Uterus (tissue), 2 donors: ENCODE results near the gene B3GALT5.

ENCODE experiments used
- POLR2A ChIP-seq, 2 donors: fragments of 450-650 bp; IDR thresholded peaks; one replicate each; pipeline ENCODE4 v1.6.1; 2016; ENCODE audit warnings: antibody characterized with exemption in 2 of 2, mild to moderate bottlenecking in 1 of 2, moderate library complexity in 1 of 2
- TF ChIP-seq, protein P1 (sequence below), 4 experiments: fragments of 200-600 bp in 2 of 4; fragments of 450-650 bp in 2 of 4; sonication (generic) in 2 of 4; IDR thresholded peaks; one replicate each; pipeline ENCODE4 v1.5.1; 2016 to 2019; ENCODE audit warnings: antibody characterized with exemption in 4 of 4, mild to moderate bottlenecking in 2 of 4, moderate library complexity in 1 of 4

DNA sequence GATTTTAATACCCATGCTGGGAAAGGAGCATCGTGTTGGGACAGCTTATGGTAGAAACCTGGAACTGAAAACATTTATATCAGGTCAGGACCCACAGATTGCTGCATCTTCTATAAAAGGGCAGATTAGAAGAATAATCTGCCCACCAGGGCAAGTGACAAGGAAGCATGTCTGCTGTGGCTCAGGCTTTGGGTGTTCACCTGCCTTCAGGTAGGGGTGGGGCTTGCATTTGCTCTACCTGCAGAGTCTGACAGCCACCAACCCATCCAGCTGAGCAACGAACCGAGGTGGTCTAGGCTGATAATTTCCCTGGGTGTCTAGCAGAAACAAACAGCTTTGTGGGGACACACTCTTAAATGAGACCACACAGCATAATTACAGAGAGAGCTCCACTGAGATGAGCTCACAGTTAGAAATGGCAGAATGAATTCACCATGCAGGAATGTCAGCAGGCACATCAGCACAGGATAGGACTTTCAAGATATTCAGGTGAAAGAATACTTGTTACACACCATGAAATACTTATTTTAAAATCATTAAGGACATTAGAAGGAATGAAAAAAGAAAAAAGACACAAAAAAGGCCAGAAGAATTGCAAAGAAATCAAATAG lies 36.1 kb upstream of the B3GALT5 start:
- TF ChIP-seq, protein P1, sequence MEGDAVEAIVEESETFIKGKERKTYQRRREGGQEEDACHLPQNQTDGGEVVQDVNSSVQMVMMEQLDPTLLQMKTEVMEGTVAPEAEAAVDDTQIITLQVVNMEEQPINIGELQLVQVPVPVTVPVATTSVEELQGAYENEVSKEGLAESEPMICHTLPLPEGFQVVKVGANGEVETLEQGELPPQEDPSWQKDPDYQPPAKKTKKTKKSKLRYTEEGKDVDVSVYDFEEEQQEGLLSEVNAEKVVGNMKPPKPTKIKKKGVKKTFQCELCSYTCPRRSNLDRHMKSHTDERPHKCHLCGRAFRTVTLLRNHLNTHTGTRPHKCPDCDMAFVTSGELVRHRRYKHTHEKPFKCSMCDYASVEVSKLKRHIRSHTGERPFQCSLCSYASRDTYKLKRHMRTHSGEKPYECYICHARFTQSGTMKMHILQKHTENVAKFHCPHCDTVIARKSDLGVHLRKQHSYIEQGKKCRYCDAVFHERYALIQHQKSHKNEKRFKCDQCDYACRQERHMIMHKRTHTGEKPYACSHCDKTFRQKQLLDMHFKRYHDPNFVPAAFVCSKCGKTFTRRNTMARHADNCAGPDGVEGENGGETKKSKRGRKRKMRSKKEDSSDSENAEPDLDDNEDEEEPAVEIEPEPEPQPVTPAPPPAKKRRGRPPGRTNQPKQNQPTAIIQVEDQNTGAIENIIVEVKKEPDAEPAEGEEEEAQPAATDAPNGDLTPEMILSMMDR (IDR thresholded peaks at IDR 0.05), result no peak
- TF ChIP-seq POLR2A (IDR thresholded peaks at IDR 0.05), result no peak
